Kidney capillary endothelial cell (primary cell): ENCODE measurements around the gene PLEKHA8.

Experiments
- DNase-seq: peaks from one replicate; pipeline ENCODE4 v3.0.0-alpha.2; 2018; ENCODE audit warnings: low spot score

PLEKHA8 gene

DNA sequence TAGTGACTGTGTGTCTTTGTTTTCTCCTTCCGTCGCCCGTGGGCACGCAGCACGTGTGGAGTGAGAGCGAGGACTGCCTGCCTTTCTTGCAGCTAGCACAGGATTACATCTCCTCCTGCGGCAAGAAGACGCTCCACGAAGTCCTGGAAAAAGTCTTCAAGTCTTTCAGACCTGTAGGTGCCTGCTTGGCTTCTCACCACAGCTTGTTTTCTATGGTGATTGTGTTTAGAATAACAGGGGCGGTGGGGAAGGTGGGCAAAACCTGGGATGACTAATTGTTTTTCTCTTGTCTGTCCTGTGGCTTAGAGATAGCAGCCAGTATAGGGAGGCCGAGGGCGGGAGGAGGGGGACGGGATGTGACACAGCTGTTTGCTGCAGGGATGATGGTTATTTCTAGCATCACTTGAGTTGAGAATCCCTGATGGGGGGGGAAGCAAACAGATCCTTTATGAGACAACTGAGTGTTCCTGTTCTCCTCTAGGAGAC lies 118.0 kb downstream of the PLEKHA8 start:
- DNase-seq: no peak

GRCh38 chr7:30147223-30147622 lies 119.0 kb downstream of the PLEKHA8 start:
- no peak for DNase-seq

DNA sequence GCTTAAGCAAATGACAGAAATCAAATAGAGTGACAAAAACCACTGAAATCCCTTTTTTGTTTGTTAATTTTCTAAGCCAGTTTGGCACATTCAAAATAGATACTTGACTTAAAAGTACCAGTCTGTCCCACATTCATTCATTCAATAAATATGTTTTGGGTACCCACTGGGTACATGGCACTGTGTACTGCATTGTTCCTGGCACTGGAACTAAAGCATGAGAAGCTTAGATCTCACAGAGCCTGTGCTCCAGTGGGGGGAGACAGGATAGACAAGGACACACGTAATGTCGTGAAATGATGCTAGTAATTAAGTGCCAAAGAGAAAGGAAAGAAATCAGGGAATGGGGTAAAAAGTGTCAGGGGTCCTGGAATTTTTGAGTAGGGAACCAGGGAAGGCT lies 119.6 kb downstream of the PLEKHA8 start:
- DNase-seq: no peak

- DNase-seq: no peak
Observed at GRCh38 chr7:30148426-30148825, 120.2 kb downstream of the PLEKHA8 start.

DNA sequence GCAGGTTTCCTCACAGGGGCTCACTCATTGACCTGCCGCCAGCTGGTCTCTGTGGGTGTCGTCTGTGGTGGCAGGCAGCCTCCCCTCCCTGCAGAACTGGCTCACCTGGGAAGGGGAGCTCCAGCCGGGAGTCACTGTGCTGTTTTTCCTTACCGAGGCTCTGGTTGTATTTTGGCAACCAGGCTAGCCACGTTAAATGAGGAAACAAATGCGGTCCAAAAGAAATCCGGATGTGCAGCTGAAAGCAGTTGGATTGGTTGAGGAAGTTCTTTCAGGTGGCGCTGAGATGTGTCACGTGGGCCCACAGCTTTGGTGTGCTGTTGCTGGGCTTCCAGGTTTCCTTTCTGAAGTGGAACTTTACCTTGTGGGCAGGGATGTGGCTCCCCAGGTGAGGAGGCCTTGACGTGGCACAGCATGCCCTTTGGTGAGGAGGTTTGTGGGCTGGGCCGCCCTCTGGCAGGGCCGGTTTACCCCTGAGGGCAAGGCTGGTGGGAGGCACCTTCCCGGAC lies 120.8 kb downstream of the PLEKHA8 start:
- no peak for DNase-seq

DNA sequence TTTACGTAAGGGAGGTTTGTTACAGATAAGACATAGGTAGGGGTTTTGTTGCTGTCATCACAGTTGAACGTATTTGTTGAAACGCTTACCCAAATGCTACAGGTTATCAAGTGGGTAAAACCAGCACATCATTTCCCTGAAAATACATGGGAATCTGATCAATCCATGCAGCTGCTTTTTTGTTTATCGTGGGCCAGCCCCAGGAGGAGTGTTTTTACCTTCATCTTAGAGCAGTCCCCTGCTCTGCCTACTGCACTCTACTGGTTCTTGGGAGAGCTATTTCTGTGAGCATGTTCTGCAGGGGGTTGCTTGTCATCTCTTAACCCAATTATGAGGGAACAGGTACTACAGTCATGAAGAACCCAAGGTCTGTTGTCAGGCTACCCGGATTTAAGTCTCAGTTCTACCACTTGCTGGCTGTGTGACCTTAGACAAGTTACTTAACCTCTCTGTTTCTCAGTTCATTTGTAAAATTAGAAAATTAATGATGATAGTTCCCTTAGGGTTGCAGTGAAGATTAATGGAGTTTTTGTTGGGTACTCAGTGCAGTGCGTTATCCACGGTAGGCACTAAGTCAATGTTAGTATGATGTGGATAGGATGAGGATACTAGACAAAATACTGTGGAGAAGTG lies 121.5 kb downstream of the PLEKHA8 start:
- no peak for DNase-seq

- no peak for DNase-seq
Observed at GRCh38 chr7:30150711-30151110, 122.5 kb downstream of the PLEKHA8 start.

- no peak for DNase-seq
Observed at GRCh38 chr7:30154111-30154587, 125.9 kb downstream of the PLEKHA8 start.

- DNase-seq: no peak
Observed at GRCh38 chr7:30155481-30155880, 127.3 kb downstream of the PLEKHA8 start.

DNA sequence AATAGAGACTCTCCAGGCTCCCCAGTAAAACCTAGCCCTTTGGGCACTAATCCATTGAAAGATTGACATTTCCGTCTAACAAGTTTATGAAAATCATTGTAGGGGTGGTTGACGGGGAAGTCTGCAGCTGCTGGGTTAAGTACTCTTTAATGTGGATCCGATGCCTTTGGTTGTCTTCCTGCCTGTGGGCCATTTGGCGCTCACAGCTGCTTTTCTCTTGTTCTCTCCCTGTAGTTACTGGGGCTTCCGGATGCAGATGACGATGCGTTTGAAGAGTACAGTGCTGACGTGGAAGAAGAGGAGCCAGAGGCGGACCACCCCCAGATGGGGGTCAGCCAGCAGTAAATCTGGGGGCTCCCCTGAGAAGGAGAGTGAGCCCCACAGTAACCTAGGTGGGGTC lies 129.0 kb downstream of the PLEKHA8 start:
- DNase-seq: no peak

DNA sequence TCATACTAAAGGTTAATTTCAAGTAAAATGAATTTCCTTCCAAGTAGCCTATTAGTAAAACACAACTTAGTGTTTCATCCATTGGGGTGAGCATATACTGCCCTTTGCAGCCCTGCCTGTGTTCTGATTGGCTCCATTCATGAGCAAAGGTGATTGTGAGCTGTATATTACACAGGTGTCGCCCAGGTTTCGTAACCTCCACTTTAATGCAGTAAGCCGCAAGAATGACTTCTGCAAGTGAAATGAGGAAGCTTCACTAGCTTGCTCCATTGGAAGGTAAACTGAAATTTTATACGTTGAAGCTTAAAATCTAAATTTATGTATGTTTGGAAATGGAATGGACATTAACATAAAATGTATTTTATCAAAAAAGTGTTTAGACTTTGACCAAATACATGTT lies 131.0 kb downstream of the PLEKHA8 start:
- DNase-seq: no peak

- no peak for DNase-seq
Observed at GRCh38 chr7:30159698-30160143, 131.5 kb downstream of the PLEKHA8 start.

DNA sequence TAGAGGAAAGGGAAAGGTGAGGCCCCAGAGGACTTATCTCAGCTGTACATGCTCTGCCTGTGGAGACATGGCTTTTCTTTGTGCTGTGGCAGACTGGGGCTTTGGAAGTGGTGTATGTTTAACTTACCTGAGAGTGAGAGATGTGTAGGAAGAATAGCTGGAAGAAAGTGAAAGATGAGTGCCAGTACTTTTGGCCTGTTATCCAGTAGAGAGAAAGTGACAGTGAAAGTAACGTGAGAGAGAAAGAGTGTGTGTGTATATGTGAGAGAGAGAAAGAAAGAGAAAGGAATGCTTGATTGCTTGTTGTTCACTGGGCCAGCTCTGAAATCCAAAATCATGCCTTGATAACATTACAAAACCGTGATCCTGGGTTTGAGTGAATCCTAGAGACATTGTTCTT lies 132.1 kb downstream of the PLEKHA8 start:
- DNase-seq: no peak

- no peak for DNase-seq
Observed at GRCh38 chr7:30162133-30162532, 133.9 kb downstream of the PLEKHA8 start.

DNA sequence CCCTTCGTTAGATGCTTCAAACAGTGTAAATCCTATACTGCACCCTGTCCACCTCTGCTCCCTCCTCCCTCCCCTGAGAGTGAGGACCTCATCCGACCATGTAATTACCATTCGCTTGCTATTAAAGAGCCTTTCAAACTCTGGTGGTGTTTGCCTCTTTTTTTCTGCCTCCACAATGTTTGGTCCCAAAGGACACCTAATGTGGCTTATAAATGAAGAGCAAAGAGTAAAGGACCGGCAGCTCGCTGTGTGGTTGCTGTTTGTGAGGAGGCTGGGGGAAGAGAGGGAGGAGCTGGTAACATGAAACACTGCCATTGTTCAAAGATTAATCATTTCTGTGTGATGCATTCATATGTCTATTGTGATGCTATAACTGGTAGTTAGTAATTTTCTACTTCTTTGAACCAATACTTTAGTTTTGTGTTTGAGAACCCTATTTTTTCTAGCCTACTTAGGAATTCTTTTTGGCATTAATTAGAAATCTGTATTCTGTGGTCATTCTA lies 134.5 kb downstream of the PLEKHA8 start:
- peak; percentile 78 for DNase-seq

DNA sequence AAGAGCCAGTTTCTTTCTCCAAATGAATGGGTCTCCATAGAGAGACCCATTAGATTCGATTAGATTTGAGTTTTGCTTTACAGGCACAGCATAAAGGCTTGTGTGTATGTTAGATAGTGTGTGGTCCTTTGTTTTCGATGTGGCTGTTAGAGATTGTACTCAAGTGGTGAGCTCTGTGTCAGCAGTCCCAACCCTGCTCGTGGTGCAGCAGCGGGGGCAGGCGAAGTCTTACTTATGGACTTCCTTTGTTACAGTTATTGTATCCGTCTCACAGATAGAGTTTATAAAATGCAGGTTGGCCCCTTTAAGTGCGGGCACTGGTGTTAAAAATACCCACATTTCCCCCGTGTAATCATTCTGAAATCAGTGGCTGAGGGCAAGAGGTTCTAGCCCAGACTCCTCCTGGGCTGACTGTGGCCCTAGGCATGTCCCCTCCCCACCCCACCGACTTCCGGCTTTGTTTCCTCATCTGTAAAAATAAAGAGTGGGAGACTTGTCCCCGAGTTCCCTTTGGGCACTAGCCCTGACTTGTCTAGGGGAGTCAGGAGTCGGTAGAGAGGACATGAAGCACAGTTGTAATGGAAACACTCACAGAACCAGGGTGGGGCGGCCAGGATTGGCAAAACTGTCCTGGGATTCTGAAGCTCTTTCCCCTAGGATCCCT lies 135.2 kb downstream of the PLEKHA8 start:
- DNase-seq: peak; percentile 60

- peak; percentile 70 for DNase-seq
Observed at GRCh38 chr7:30164567-30164966, 136.4 kb downstream of the PLEKHA8 start.

DNA sequence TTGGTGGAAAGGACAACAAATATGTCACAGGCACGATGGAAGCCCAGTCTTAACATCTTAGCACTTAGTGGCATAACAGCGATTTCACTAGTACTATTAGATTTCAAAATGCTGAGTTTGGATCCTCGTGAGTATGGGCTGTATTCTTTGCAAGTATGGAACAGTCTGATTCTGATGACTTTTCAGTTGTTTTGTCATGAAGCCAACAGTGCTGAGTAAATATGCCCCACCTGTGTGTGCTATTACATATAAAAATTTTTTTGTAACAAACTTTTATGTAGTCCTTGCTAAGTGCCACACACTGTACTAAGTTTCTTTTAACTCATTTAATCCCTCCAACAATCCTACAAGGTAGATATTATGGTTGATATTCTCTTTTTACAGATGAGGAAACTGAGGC lies 137.4 kb downstream of the PLEKHA8 start:
- DNase-seq: no peak

- DNase-seq: no peak
Observed at GRCh38 chr7:30166155-30166840, 138.1 kb downstream of the PLEKHA8 start.

GRCh38 chr7:30166841-30167235 lies 138.6 kb downstream of the PLEKHA8 start:
- no peak for DNase-seq

GRCh38 chr7:30167901-30168300 lies 139.7 kb downstream of the PLEKHA8 start:
- DNase-seq: no peak

GRCh38 chr7:30168835-30169573 lies 140.8 kb downstream of the PLEKHA8 start:
- DNase-seq: no peak
